ENCODE measurements around the gene TAGAP. TPM values are rescaled to one million over a fixed set of nuclear protein-coding genes. Genes with fewer than 3 reads are reported as not detected.

The TAGAP gene
- total and polyA plus RNA-seq, 2 of the 8 experiments (the other 6 are each of a cell fraction or from before 2014, with no cell fraction given): not detected

- H2AFZ ChIP-seq (ENCODE audit: low read length): no peak overlapping the region
- no peaks in the 10 kb centered on the region for H3K9me3 ChIP-seq (ENCODE audit: insufficient read depth in 2 of 2, low read depth in 1 of 2, low read length in 1 of 2)
- no peak overlapping the region; a peak in 1 of 4 replicates for H3K4me2 ChIP-seq (ENCODE audit: insufficient read depth in 1 of 2, low read depth in 2 of 2, low read length in 2 of 2)
- FAIRE-seq: no peak
- no peak overlapping the region for H3K4ac ChIP-seq (replicated peaks; ENCODE audit: insufficient read length, low read depth, low read length)
- H2BK120ac ChIP-seq (replicated peaks; ENCODE audit: low read depth, low read length): no peak overlapping the region
- H3K23ac ChIP-seq (ENCODE audit: insufficient read length): no peak overlapping the region
- no peak overlapping the region for H2AK5ac ChIP-seq (ENCODE audit: low read depth, low read length)
- H4K20me1 ChIP-seq (replicated peaks in 1 of 2; ENCODE audit: control insufficient read depth in 1 of 2, insufficient read depth in 2 of 2, low read length in 2 of 2): no peaks in the 10 kb centered on the region
- 0 out of 2 replicates have a peak, but pooled peaks cover 2% of the 10 kb centered on the region for H3K23me2 ChIP-seq (ENCODE audit: low read depth, low read length)
- peaks cover 0 to 2% (median 0%) of the 10 kb centered on the region in 4 experiments; a peak in 1 of 7 replicates for H3K27me3 ChIP-seq (replicated peaks in 1 of 4; ENCODE audit: control insufficient read depth in 3 of 4, extremely low read depth in 1 of 4, insufficient read depth in 3 of 4, low read length in 3 of 4)
- no peaks in the 10 kb centered on the region for H3K4me1 ChIP-seq (replicated peaks in 1 of 4; ENCODE audit: control insufficient read depth in 3 of 4, insufficient read depth in 4 of 4, low read length in 3 of 4)
- H2BK5ac ChIP-seq (ENCODE audit: low read depth, low read length): no peak overlapping the region
- no peak overlapping the region for H4K8ac ChIP-seq (ENCODE audit: extremely low read depth, insufficient read depth, low read length)
- TF ChIP-seq ASH2L (IDR thresholded peaks at IDR 0.05; ENCODE audit: low read length): no peak
- no peak overlapping the region for H2BK20ac ChIP-seq (ENCODE audit: low read length)
- no peaks in the 10 kb centered on the region for H3K79me1 ChIP-seq (ENCODE audit: low read depth, low read length)
- H3K14ac ChIP-seq (ENCODE audit: insufficient read length): no peak overlapping the region
- H3K18ac ChIP-seq (ENCODE audit: extremely low read depth, low read length): no peak overlapping the region
- H2BK12ac ChIP-seq (ENCODE audit: low read depth, low read length): no peak overlapping the region
- no peaks in the 10 kb centered on the region for H3K79me2 ChIP-seq (ENCODE audit: control insufficient read depth in 1 of 2, insufficient read depth in 2 of 2, low read length in 2 of 2)
- H4K5ac ChIP-seq (ENCODE audit: insufficient read length, low read depth, low read length): no peak overlapping the region
- no peak overlapping the region for H2BK15ac ChIP-seq (ENCODE audit: low read length)
- WGBS, 2 experiments (ENCODE audit: extremely low coverage in 1 of 2, insufficient coverage in 1 of 2, insufficient read length in 1 of 2, insufficient replicate concordance in 2 of 2, low coverage in 1 of 2, low lambda C conversion rate in 2 of 2, missing lambda C conversion rate in 1 of 2): 73% methylated on average over 2 of the region's 2 CpGs; no CpG with 5 or more reads in 1 of the 2 experiments
- no peak overlapping the region for H4K91ac ChIP-seq (replicated peaks; ENCODE audit: insufficient read length, low read length)
- H3K27ac ChIP-seq (ENCODE audit: low read depth, low read length): no peak overlapping the region
- no peaks in the 10 kb centered on the region for H3K36me3 ChIP-seq (ENCODE audit: control insufficient read depth in 2 of 4, insufficient read depth in 4 of 4, low read length in 3 of 4)
- ChIA-PET CTCF (ENCODE audit: partially characterized antibody) (interaction anchor here (0.9 to 2.3 kb wide), 7 partner anchors 9 to 53 kb away, joined by 3 to 10 read pairs (median 5); no protein-coding TSS in a partner anchor), POLR2A (ENCODE audit: partially characterized antibody) (interaction anchor here (1.8 kb wide), 1 partner anchor 9 kb away, joined by 5 read pairs; no protein-coding TSS in a partner anchor)
- DNase-seq (ENCODE audit: low read depth in 1 of 2, low spot score in 2 of 2): no peak
- no peak overlapping the region for H3K9ac ChIP-seq (replicated peaks in 1 of 4; ENCODE audit: extremely low read depth in 1 of 4, low read depth in 3 of 4, low read length in 3 of 4)
- H3K56ac ChIP-seq (replicated peaks; ENCODE audit: insufficient read length, low read depth, low read length): no peak overlapping the region
- H3K4me3 ChIP-seq (ENCODE audit: extremely low read depth in 1 of 4, insufficient read depth in 2 of 4, low read depth in 3 of 4, low read length in 4 of 4): no peak overlapping the region
These were observed 30.1 kb upstream of the TAGAP start for GRCh38 chr6:159074876-159075275.
